ENCODE measurements around the gene SMIM41. TPM values are rescaled to one million over a fixed set of nuclear protein-coding genes. Genes with fewer than 3 reads are reported as not detected.
A peak's percentile ranks its signal among the peaks of the same experiment; 100 is the strongest.

Gene SMIM41
- total RNA-seq, 4 donors from 2014 or later = not detected

DNA sequence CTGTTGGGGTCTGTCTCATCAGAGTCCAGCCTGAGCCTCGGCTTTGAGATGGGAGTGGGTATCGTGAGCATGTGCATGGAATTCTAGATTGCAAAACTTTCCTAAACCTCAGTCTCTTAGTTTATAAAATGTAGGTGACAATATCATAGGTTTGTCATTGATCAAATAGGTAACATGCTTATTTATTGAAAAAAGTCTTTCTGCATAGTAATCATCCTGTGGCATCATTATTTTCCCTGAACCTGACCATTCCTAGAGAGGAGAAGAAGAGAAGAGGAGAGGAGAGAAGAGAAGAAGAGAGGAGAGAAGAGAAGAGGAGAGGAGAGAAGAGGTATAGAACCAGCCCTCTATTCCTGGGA is 4.1 kb downstream of the SMIM41 start:
- TF ChIP-seq, protein P1, sequence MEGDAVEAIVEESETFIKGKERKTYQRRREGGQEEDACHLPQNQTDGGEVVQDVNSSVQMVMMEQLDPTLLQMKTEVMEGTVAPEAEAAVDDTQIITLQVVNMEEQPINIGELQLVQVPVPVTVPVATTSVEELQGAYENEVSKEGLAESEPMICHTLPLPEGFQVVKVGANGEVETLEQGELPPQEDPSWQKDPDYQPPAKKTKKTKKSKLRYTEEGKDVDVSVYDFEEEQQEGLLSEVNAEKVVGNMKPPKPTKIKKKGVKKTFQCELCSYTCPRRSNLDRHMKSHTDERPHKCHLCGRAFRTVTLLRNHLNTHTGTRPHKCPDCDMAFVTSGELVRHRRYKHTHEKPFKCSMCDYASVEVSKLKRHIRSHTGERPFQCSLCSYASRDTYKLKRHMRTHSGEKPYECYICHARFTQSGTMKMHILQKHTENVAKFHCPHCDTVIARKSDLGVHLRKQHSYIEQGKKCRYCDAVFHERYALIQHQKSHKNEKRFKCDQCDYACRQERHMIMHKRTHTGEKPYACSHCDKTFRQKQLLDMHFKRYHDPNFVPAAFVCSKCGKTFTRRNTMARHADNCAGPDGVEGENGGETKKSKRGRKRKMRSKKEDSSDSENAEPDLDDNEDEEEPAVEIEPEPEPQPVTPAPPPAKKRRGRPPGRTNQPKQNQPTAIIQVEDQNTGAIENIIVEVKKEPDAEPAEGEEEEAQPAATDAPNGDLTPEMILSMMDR (IDR thresholded peaks at IDR 0.05 in 4 of 5, conservative IDR thresholded peaks at IDR 0.05 in 1 of 5) = peak in 3 of 5 experiments; percentile 0 to 8 (median 4)
- no peak for TF ChIP-seq POLR2A (IDR thresholded peaks at IDR 0.05)
- peaks cover 56 to 67% of the 10 kb centered on the region in 2 donors for H3K4me1 ChIP-seq
- H3K36me3 ChIP-seq = no peaks in the 10 kb centered on the region
- H3K4me3 ChIP-seq = no peak overlapping the region
- in situ Hi-C loops (cut with MboI; ENCODE audit: low sequenced_read_pairs in 4 of 4) (loop anchor here (5.0 to 10.0 kb wide), 2 partner anchors 56 to 59 kb away; no protein-coding TSS in a partner anchor), intact Hi-C loops (cut with DNase I; ENCODE audit: low total_unique reads) (loop anchor here (1.0 kb wide), 1 partner anchor 58 kb away; no protein-coding TSS in a partner anchor)
- DNase-seq (no peak), ATAC-seq (no peak)
- H3K9me3 ChIP-seq = no peaks in the 10 kb centered on the region
- H3K27ac ChIP-seq = no peak overlapping the region
- no peaks in the 10 kb centered on the region for H3K27me3 ChIP-seq

DNA sequence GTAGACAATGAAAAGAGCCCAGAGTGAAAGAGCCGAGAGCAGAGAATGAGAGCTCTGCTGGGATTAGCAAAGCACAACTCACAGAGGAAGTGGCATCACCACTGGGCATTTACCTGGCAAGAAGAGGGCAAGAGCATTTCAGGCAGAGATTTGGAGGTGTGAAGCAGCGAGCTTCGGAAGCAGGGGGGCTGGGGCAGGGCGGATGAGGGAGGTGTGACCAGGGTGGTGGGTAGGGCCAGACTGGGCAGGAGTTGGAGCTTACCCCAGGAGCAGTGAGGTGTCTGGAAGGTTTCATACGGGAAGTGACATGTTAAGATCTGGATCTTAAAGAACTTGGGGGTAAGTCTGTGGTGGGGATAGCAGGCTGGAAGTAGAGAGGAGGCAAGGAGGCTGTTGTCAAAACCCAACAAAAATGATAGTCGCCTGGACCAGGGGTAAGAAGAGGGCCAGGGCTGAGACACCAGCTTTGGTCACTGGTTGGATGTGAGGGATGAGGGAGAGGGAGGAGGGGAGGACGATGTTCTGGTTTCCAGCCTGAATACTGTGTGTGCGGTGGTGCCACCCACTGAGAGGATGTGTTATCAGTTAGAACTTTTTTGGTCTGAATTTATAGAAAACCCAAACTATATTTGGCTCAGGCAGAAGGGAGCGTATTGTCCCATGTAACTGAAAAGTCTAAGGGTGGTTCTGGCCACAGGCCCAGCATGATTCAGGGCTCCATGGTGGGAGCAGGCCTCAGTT is 5.2 kb downstream of the SMIM41 start:
- in situ Hi-C loops (cut with MboI; ENCODE audit: low sequenced_read_pairs in 4 of 4) (loop anchor here (5.0 to 10.0 kb wide), 2 partner anchors 57 to 60 kb away; no protein-coding TSS in a partner anchor), intact Hi-C loops (cut with DNase I; ENCODE audit: low total_unique reads) (loop anchor here (5.0 kb wide), 1 partner anchor 38 kb away; no protein-coding TSS in a partner anchor)
- H3K4me1 ChIP-seq = peaks cover 63 to 73% of the 10 kb centered on the region in 2 donors
- no peak overlapping the region for H3K4me3 ChIP-seq
- no peaks in the 10 kb centered on the region for H3K9me3 ChIP-seq
- DNase-seq (no peak), ATAC-seq (no peak)
- H3K27me3 ChIP-seq = no peaks in the 10 kb centered on the region
- no peaks in the 10 kb centered on the region for H3K36me3 ChIP-seq
- TF ChIP-seq, protein P1 (IDR thresholded peaks at IDR 0.05 in 4 of 5, conservative IDR thresholded peaks at IDR 0.05 in 1 of 5) = no peak
- TF ChIP-seq POLR2A (IDR thresholded peaks at IDR 0.05) = no peak
- H3K27ac ChIP-seq = no peak overlapping the region

DNA sequence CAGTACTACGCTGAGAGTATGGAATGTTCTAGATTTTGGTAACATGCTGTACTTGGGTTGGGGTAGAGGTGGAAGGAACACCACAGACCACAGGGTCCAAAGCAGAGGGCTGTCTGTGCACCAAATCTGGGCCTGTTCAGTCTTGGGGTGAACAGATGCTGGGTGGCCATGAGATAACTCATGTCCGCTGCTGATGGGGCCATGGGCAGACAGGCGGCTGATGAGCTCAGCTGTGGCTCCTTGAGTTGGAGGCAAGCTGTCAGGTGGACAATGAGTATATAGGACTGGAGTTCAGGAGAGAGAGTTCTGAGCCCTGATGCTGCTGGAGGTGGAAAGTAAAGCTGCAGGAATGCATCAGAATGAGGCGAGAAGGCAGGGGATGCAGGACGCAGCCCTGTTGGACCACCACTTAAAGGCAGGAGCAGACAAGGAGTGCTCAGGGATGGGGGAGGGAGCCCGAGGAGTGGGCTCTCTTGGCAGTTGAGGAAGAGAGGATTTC is 6.2 kb downstream of the SMIM41 start:
- Histone ChIP-seq H3K27ac (peak overlapping the region in 3 of 4 donors; percentile 74 to 84 (median 79)), H3K9me3 (no peaks in the 10 kb centered on the region), H3K4me3 (no peak overlapping the region), H3K36me3 (no peaks in the 10 kb centered on the region), H3K27me3 (no peaks in the 10 kb centered on the region), H3K4me1 (peaks cover 56 to 65% of the 10 kb centered on the region in 2 donors)
- intact Hi-C loops (cut with DNase I; ENCODE audit: low total_unique reads) = loop anchor here (5.0 kb wide), 1 partner anchor 37 kb away; no protein-coding TSS in a partner anchor
- TF ChIP-seq, protein P1 (IDR thresholded peaks at IDR 0.05 in 4 of 5, conservative IDR thresholded peaks at IDR 0.05 in 1 of 5) = no peak
- no peak for TF ChIP-seq POLR2A (IDR thresholded peaks at IDR 0.05)
- no peak for DNase-seq
- in situ Hi-C loops (cut with MboI; ENCODE audit: low sequenced_read_pairs in 4 of 4) = loop anchor here in 1 of 4 donors (10.0 kb wide), 1 partner anchor 61 kb away; no protein-coding TSS in a partner anchor
- no peak for ATAC-seq

GRCh38 chr12:52086366-52086765 is 6.9 kb downstream of the SMIM41 start:
- H3K27ac ChIP-seq = peak overlapping the region; percentile 74 to 84 (median 81)
- intact Hi-C loops (cut with DNase I; ENCODE audit: low total_unique reads) = loop anchor here (5.0 kb wide), 1 partner anchor 36 kb away; no protein-coding TSS in a partner anchor

More at GRCh38 chr12:52086366-52086765, 6.9 kb downstream of the SMIM41 start:
- Histone ChIP-seq H3K27me3 (peaks cover 0 to 4% (median 0%) of the 10 kb centered on the region in 3 donors), H3K36me3 (no peaks in the 10 kb centered on the region), H3K4me1 (peaks cover 50 to 59% of the 10 kb centered on the region in 2 donors), H3K4me3 (no peak overlapping the region), H3K9me3 (no peaks in the 10 kb centered on the region)
- no peak for DNase-seq
- TF ChIP-seq POLR2A (IDR thresholded peaks at IDR 0.05) = no peak
- TF ChIP-seq, protein P1 (IDR thresholded peaks at IDR 0.05 in 4 of 5, conservative IDR thresholded peaks at IDR 0.05 in 1 of 5) = no peak
- in situ Hi-C loops (cut with MboI; ENCODE audit: low sequenced_read_pairs in 4 of 4) = loop anchor here in 1 of 4 donors (10.0 kb wide), 1 partner anchor 62 kb away; no protein-coding TSS in a partner anchor
- ATAC-seq = peak; percentile 3
